Left lung (tissue), 10 donors: Measurements from ENCODE around the gene CFAP298. TPM values are rescaled to one million over a fixed set of nuclear protein-coding genes. Genes with fewer than 3 reads are reported as not detected.
"Not testable (repeated sequence)": the region's sequence is repeated elsewhere in the genome, so short reads cannot be mapped to it uniquely, and the experiment has no call there.

ENCODE experiments used
- ATAC-seq: fragments of 200-7000 bp; cut with Tn5 transposase; one replicate; pipeline ENCODE4 v1.9.1; 2020; ENCODE audit warnings: moderate library complexity
- DNase-seq, 4 donors: peaks; one replicate each; pipeline ENCODE4 v3.0.0-alpha.2; 2013 to 2020
- H3K27ac ChIP-seq, 2 donors: fragments of 200-600 bp; sonication (generic) in 1 of 2; one replicate each; pipeline versions ENCODE4 v1.5.0 to v1.8.0; 2020 to 2021
- H3K27me3 ChIP-seq, 2 donors: fragments of 200-600 bp; sonication (generic) in 1 of 2; one replicate each; pipeline versions ENCODE4 v1.5.0 to v1.8.0; 2020 to 2021
- H3K36me3 ChIP-seq, 2 donors: fragments of 200-600 bp; sonication (generic) in 1 of 2; one replicate each; pipeline versions ENCODE4 v1.5.0 to v1.8.0; 2020 to 2021
- H3K4me1 ChIP-seq, 2 donors: fragments of 200-600 bp; one replicate each; pipeline ENCODE4 v1.8.0; 2021
- H3K4me3 ChIP-seq, 2 donors: fragments of 200-600 bp; sonication (generic) in 1 of 2; one replicate each; pipeline versions ENCODE4 v1.5.0 to v1.8.0; 2020 to 2021; ENCODE audit warnings: mild to moderate bottlenecking in 1 of 2
- H3K9me3 ChIP-seq, 2 donors: fragments of 200-600 bp; sonication (generic) in 1 of 2; one replicate each; pipeline versions ENCODE4 v1.5.0 to v1.8.0; 2020 to 2021
- intact Hi-C, 2 donors: fragments of 100-400 bp; cut with DNase I; formaldehyde crosslinking; loops; one replicate each; pipeline versions ENCODE4 v1.11.2 to v1.14.2; 2022
- polyA plus RNA-seq, 6 donors: library from polyadenylated mRNA; unstranded; fragments of 120-200 nt; gene quantifications; one replicate each; pipeline ENCODE4 v1.2.1, GENCODE V29; 2013; ENCODE audit not compliant: insufficient read length in 6 of 6
- total RNA-seq, 2 donors: library from RNA; stranded (reverse); fragmentation: NEBNext Ultra II Directional; extraction: Animal tissue kit (Norgen Biotek cat#: 25700); gene quantifications; one replicate each; pipeline ENCODE4 v1.2.1, GENCODE V29; 2021
- TF ChIP-seq, protein P1 (sequence below), 2 donors: fragments of 200-600 bp; sonication (generic) in 1 of 2; IDR thresholded peaks; one replicate each; pipeline versions ENCODE4 v1.5.0 to v1.8.0; 2021; ENCODE audit warnings: antibody characterized with exemption in 2 of 2
- donor health status: DM: no; HTN: yes; CAD: no.
- donor health status: DM: no; HTN: no; CAD: no.

Gene CFAP298
- total and polyA plus RNA-seq, 8 donors = 31.5 to 71.0 (median 46.9) TPM

DNA sequence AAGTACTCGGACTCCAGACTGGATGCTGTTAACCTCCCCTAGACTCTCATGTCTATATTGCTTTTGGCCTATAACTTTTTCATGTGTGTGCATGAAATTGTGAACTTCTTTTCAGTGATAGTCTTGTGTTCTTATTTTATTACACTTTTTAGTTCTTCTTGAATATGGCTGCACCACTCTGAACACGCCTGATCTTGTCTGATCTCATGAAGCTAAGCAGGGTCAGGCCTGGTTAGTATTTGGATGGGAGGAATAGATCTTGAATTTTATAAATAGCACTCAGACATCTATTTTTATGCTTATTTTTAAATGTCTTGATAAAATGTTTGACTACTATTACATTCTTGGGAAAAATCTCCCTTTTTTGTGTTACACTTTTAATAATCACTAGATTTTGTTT is 49.3 kb downstream of the CFAP298 start:
- ATAC-seq (no peak), DNase-seq (no peak)
- no peaks in the 10 kb centered on the region for H3K4me1 ChIP-seq
- intact Hi-C loops = no loop called here
- H3K27ac ChIP-seq = no peak overlapping the region
- no peaks in the 10 kb centered on the region for H3K27me3 ChIP-seq
- TF ChIP-seq, protein P1, sequence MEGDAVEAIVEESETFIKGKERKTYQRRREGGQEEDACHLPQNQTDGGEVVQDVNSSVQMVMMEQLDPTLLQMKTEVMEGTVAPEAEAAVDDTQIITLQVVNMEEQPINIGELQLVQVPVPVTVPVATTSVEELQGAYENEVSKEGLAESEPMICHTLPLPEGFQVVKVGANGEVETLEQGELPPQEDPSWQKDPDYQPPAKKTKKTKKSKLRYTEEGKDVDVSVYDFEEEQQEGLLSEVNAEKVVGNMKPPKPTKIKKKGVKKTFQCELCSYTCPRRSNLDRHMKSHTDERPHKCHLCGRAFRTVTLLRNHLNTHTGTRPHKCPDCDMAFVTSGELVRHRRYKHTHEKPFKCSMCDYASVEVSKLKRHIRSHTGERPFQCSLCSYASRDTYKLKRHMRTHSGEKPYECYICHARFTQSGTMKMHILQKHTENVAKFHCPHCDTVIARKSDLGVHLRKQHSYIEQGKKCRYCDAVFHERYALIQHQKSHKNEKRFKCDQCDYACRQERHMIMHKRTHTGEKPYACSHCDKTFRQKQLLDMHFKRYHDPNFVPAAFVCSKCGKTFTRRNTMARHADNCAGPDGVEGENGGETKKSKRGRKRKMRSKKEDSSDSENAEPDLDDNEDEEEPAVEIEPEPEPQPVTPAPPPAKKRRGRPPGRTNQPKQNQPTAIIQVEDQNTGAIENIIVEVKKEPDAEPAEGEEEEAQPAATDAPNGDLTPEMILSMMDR (IDR thresholded peaks at IDR 0.05) = no peak
- peaks cover 0 to 6% of the 10 kb centered on the region in 2 donors for H3K9me3 ChIP-seq
- no peak overlapping the region for H3K4me3 ChIP-seq
- H3K36me3 ChIP-seq = no peaks in the 10 kb centered on the region

DNA sequence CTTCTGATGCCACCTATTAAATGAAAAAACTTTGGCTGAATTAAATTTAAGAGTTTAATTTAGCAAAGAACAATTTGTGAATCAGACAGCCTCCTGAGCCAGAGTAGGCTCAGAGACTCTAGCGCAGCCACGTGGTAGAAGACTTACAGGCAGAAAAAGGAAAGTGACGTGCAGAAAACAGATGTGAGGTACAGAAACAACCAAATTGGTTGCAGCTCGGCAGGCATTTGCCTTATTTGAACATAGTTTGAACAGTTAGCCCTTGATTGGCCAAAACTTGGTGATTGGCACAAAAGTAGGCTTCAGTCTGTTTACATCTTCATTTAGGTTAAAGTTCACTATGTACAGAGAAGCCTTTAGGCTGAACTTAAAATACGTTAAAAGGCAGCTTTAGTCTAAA is 49.8 kb downstream of the CFAP298 start:
- peak in 2 of 4 donors; percentile 18 to 61 for DNase-seq
- intact Hi-C loops = no loop called here
- TF ChIP-seq, protein P1 (IDR thresholded peaks at IDR 0.05) = peak in 1 of 2 donors; percentile 28
- no peak overlapping the region for H3K4me3 ChIP-seq
- H3K9me3 ChIP-seq = peaks cover 0 to 6% of the 10 kb centered on the region in 2 donors
- ATAC-seq = peak; percentile 52
- no peaks in the 10 kb centered on the region for H3K4me1 ChIP-seq
- H3K36me3 ChIP-seq = no peaks in the 10 kb centered on the region
- H3K27ac ChIP-seq = no peak overlapping the region
- no peaks in the 10 kb centered on the region for H3K27me3 ChIP-seq

DNA sequence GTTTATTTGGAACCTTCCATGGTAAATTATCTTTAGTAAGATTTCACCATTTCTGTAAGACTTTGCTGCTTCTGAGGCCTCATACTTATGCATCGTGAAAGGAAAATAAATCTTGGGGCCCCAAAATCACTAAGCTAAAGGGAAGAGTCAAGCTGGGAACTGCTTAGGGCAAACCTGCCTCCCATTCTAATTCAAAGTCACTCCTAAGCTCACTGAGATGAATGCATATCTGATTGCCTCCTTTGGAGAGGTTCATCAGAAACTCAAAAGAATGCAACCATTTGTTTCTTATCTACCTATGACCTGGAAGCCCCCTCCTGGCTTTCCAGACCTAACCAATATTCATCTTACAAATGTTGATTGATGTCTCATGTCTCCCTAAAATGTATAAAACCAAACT is 50.7 kb downstream of the CFAP298 start:
- H3K36me3 ChIP-seq, H3K4me3 ChIP-seq, ATAC-seq, H3K9me3 ChIP-seq, H3K4me1 ChIP-seq, H3K27ac ChIP-seq, DNase-seq, intact Hi-C loops, H3K27me3 ChIP-seq: not testable (repeated sequence)

DNA sequence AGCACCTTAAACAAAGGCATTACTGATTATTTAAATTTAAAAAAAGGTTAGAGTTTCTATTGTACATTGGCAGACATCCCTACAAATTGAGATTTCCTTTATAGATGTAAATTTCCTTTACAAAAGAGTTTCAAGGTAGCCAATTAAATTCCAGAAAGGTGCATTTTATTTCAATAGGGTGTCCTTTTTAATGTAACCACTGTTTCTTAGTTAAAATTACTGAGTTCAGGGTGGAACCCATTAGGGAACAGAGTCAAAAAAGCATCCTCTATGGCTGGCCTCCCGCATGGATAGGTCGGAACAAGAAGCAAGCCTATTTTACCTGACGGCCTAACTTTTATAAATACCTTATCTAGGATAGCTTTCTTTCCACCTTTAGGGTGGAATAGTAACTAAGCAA is 51.3 kb downstream of the CFAP298 start:
- Histone ChIP-seq H3K27ac (no peak overlapping the region), H3K9me3 (peaks cover 0 to 6% of the 10 kb centered on the region in 2 donors), H3K36me3 (no peaks in the 10 kb centered on the region), H3K4me1 (no peaks in the 10 kb centered on the region), H3K27me3 (no peaks in the 10 kb centered on the region), H3K4me3 (no peak overlapping the region)
- intact Hi-C loops = no loop called here
- ATAC-seq (no peak), DNase-seq (no peak)
- TF ChIP-seq, protein P1 (IDR thresholded peaks at IDR 0.05) = no peak

DNA sequence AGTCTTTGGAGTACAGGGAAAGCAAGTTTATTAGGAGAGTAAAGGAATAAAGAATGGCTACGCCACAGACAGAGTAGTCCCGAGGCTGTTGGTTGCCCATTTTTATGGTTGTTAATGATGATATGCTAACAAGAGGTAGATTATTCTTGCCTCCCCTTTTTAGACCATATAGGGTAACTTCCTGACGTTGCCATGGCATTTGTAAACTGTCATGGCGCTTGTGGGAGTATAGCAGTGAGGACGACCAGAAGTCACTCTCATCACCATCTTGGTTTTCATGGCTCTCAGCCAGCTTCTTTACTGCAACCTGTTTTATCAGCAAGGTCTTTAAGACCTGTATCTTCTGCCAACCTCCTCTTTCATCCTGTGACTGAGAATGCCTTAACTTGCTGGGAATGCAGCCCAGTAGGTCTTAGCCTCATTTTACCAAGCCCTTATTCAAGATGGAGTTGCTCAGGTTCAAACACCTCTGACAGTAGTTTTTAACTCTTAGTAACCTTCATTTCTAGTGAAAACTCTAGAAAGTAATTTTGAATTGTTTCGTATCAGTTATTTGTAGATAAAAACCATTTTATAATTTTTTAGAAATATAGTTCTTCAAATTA is 53.1 kb downstream of the CFAP298 start:
- H3K4me3 ChIP-seq = no peak overlapping the region
- no peaks in the 10 kb centered on the region for H3K36me3 ChIP-seq
- no peaks in the 10 kb centered on the region for H3K9me3 ChIP-seq
- ATAC-seq (no peak), DNase-seq (no peak)
- no peaks in the 10 kb centered on the region for H3K4me1 ChIP-seq
- no peak overlapping the region for H3K27ac ChIP-seq
- TF ChIP-seq, protein P1 (IDR thresholded peaks at IDR 0.05) = no peak
- intact Hi-C loops = no loop called here
- no peaks in the 10 kb centered on the region for H3K27me3 ChIP-seq

DNA sequence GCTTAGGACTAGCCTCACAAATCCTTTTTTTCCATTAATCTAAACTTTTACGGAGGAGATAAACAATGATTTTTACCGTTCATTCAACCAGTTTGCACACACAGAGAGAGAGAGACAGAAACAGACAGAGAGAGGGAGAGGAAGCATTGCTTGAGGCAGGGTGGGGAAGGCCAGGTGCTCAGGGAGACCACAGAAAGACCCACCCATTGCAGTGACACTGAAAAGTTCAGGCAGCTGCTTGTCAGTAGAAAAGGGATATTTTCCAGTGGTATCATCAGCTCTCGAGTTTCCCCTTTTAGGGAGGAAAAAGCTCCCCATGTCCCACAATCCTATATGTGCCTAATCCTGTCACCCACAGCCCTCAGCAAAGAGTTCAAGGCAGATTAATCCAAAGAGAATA is 54.1 kb downstream of the CFAP298 start:
- Histone ChIP-seq H3K4me1 (no peaks in the 10 kb centered on the region), H3K27ac (no peak overlapping the region), H3K9me3 (no peaks in the 10 kb centered on the region), H3K4me3 (no peak overlapping the region), H3K36me3 (no peaks in the 10 kb centered on the region), H3K27me3 (no peaks in the 10 kb centered on the region)
- TF ChIP-seq, protein P1 (IDR thresholded peaks at IDR 0.05) = no peak
- no peak for DNase-seq
- intact Hi-C loops = no loop called here
- ATAC-seq = no peak
